K562 (cell line): ENCODE measurements around the gene SLC9A3. TPM values are rescaled to one million over a fixed set of nuclear protein-coding genes. Genes with fewer than 3 reads are reported as not detected.

Source experiments
- ATAC-seq: fragments of 200-7000 bp; cut with Tn5 transposase; 3 replicates; pipeline ENCODE4 v1.9.1; 2020; ENCODE audit warnings: moderate library complexity
- BruUV-seq: library from RNA; stranded (reverse); fragments of 400-500 nt; replicated peaks from 2 replicates; lab custom pipeline; 2021; lab: Mats Ljungman, UMichigan
- CTCF ChIA-PET: fragments of 300-600 bp; formaldehyde crosslinking; extraction: SDS; loops from one replicate; lab custom pipeline; 2021; ENCODE audit warnings: low intra/inter-chr PET ratio; lab: Yijun Ruan, JAX
- POLR2A ChIA-PET: fragments of 300-600, 350-650 bp; sonication (Branson Sonifier 250); formaldehyde crosslinking; extraction: SDS; loops from one replicate; lab custom pipeline; 2021; ENCODE audit warnings: antibody characterized with exemption, inconsistent platforms; lab: Yijun Ruan, JAX
- DNase-seq, 4 experiments: peaks; one replicate each; pipeline versions ENCODE4 v3.0.0 to v3.0.0-alpha.2; 2011 to 2018; ENCODE audit warnings: low spot score in 3 of 4, mixed read lengths in 3 of 4; ENCODE audit errors: extremely low read depth in 1 of 4
- FAIRE-seq: peaks from 2 replicates; lab custom pipeline; 2011; peaks lifted over from hg19 to GRCh38; lab: Jason Lieb, UNC
- H2AFZ ChIP-seq: 2 replicates; pipeline ENCODE4 v1.6.0; 2011; ENCODE audit warnings: low read depth, low read length, control low read depth, inconsistent platforms
- H3K27ac ChIP-seq: fragments of 200-600 bp; 3 replicates; pipeline ENCODE4 v1.8.0; 2011; ENCODE audit warnings: low read depth, mild to moderate bottlenecking, control low read depth, inconsistent platforms, low read length, moderate library complexity, mixed read lengths; ENCODE audit errors: extremely low read depth
- H3K27me3 ChIP-seq, 2 experiments: fragments of 300-600 bp in 1 of 2; 2 replicates in 1 of 2; 3 replicates in 1 of 2; pipeline versions ENCODE4 v1.6.0 to v1.8.0; 2011; ENCODE audit warnings: inconsistent platforms in 2 of 2, low read length in 2 of 2, mild to moderate bottlenecking in 1 of 2, mixed read lengths in 1 of 2, moderate library complexity in 1 of 2; ENCODE audit not compliant: control insufficient read depth in 2 of 2, insufficient read depth in 2 of 2
- H3K36me3 ChIP-seq: fragments of 300-600 bp; 3 replicates; pipeline ENCODE4 v1.8.0; 2011; ENCODE audit warnings: mild to moderate bottlenecking, low read length, inconsistent platforms; ENCODE audit not compliant: control insufficient read depth, insufficient read depth
- H3K4me1 ChIP-seq, 2 experiments: fragments of 200-600 bp in 1 of 2; replicated peaks in 1 of 2; 2 replicates in 1 of 2; 3 replicates in 1 of 2; pipeline versions ENCODE4 v1.5.1 to v1.8.0; 2011; ENCODE audit warnings: inconsistent platforms in 2 of 2, low read length in 2 of 2, mild to moderate bottlenecking in 1 of 2, mixed read lengths in 1 of 2, moderate library complexity in 1 of 2; ENCODE audit not compliant: control insufficient read depth in 2 of 2, insufficient read depth in 2 of 2
- H3K4me2 ChIP-seq: 2 replicates; pipeline ENCODE4 v1.6.1; 2011; ENCODE audit warnings: low read length, control low read depth, inconsistent platforms, mixed read lengths; ENCODE audit not compliant: insufficient read depth
- H3K4me3 ChIP-seq: fragments of 200-600 bp; sonication (generic), shearing (Covaris generic); 2 replicates; pipeline ENCODE4 v1.5.1; 2016; ENCODE audit warnings: control low read depth, inconsistent platforms
- H3K79me2 ChIP-seq: fragments of 200-600 bp; 3 replicates; pipeline ENCODE4 v1.8.0; 2011; ENCODE audit warnings: low read length, inconsistent platforms; ENCODE audit not compliant: control insufficient read depth, insufficient read depth
- H3K9ac ChIP-seq, 2 experiments: 2 replicates each; pipeline versions ENCODE4 v1.6.0 to v1.6.1; 2011; ENCODE audit warnings: low read depth in 2 of 2, low read length in 2 of 2, control low read depth in 1 of 2, inconsistent platforms in 1 of 2, mild to moderate bottlenecking in 1 of 2, mixed read lengths in 1 of 2; ENCODE audit not compliant: insufficient read depth in 1 of 2
- H3K9me1 ChIP-seq: one replicate; pipeline ENCODE4 v1.6.0; 2011; ENCODE audit warnings: inconsistent platforms, mild to moderate bottlenecking, low read length, moderate library complexity; ENCODE audit not compliant: control insufficient read depth, insufficient read depth
- H3K9me3 ChIP-seq: replicated peaks from 2 replicates; pipeline ENCODE4 v1.5.1; 2011; ENCODE audit warnings: low read depth, low read length, inconsistent platforms; ENCODE audit not compliant: control insufficient read depth, insufficient read depth
- H4K20me1 ChIP-seq: replicated peaks from 2 replicates; pipeline ENCODE4 v1.6.1; 2011; ENCODE audit warnings: low read length, inconsistent platforms, mixed read lengths; ENCODE audit not compliant: control insufficient read depth, insufficient read depth
- BDP1 ChIP-seq: IDR thresholded peaks from 3 replicates; pipeline ENCODE4 v1.6.1; 2011; ENCODE audit not compliant: insufficient read length, insufficient read depth
- CHD2 ChIP-seq: IDR thresholded peaks from 2 replicates; pipeline ENCODE4 v1.6.1; 2011; ENCODE audit warnings: low read depth, low read length
- FOXP1 ChIP-seq: sonication (generic); formaldehyde crosslinking; IDR thresholded peaks from 2 replicates; pipeline ENCODE4 v1.8.0; 2022; ENCODE audit warnings: mild to moderate bottlenecking, missing genetic modification reagents
- MYBL2 ChIP-seq, 2 experiments: fragments of 450-650 bp in 1 of 2; sonication (generic) in 1 of 2; formaldehyde crosslinking in 1 of 2; IDR thresholded peaks; 2 replicates each; pipeline versions ENCODE4 v1.6.1 to v1.8.1; 2017 to 2022; ENCODE audit warnings: borderline replicate concordance in 1 of 2, inconsistent platforms in 1 of 2, low read depth in 1 of 2, mild to moderate bottlenecking in 1 of 2, missing genetic modification reagents in 1 of 2, moderate library complexity in 1 of 2
- NCOA2 ChIP-seq, 2 experiments: fragments of 450-650 bp; IDR thresholded peaks; 2 replicates each; pipeline ENCODE4 v1.6.1; 2018; ENCODE audit warnings: mild to moderate bottlenecking in 2 of 2, moderate library complexity in 1 of 2; ENCODE audit not compliant: partially characterized antibody in 2 of 2
- RBM34 ChIP-seq: fragments of 200-400 bp; formaldehyde crosslinking; IDR thresholded peaks from 2 replicates; pipeline ENCODE4 v1.6.1; 2018; ENCODE audit warnings: low read length, borderline replicate concordance; ENCODE audit not compliant: insufficient read depth
- TBP ChIP-seq: optimal IDR thresholded peaks from 2 replicates; pipeline ENCODE3; 2011; ENCODE audit warnings: low read depth, low read length, improper control_type of control experiment
- TSC22D4 ChIP-seq: fragments of 450-650 bp; IDR thresholded peaks from 2 replicates; pipeline ENCODE4 v1.6.1; 2016; ENCODE audit warnings: missing genetic modification characterization, missing biosample characterization, control low read depth
- ZBTB8A ChIP-seq: fragments of 450-650 bp; IDR thresholded peaks from 2 replicates; pipeline ENCODE4 v1.6.1; 2018; ENCODE audit warnings: mild to moderate bottlenecking, moderate library complexity; ENCODE audit not compliant: partially characterized antibody
- ZNF3 ChIP-seq: fragments of 250-450 bp; sonication (Bioruptor Pico); IDR thresholded peaks from 2 replicates; pipeline ENCODE4 v1.5.0; 2021; ENCODE audit warnings: mild to moderate bottlenecking, moderate library complexity
- WGBS: fragments of 100-300 bp; shearing (Covaris generic); methylation state at CpG from one replicate; pipeline ENCODE4 v1.1.6; 2016; ENCODE audit warnings: low coverage, mixed read lengths; ENCODE audit not compliant: insufficient coverage; ENCODE audit errors: missing lambda C conversion rate; 5-methylcytosine and 5-hydroxymethylcytosine counted together
- in situ Hi-C: fragments of 300-500 bp; cut with MboI; formaldehyde crosslinking; loops from 4 replicates; pipeline ENCODE4 v1.15.0; 2018; ENCODE audit warnings: inconsistent platforms, mixed read lengths
- intact Hi-C: fragments of 100-400 bp; cut with micrococcal nuclease; formaldehyde crosslinking; loops from 2 replicates; pipeline ENCODE4 v1.14.2; 2022
- polyA plus RNA-seq, 8 experiments: library from polyadenylated mRNA; depleted of rRNA in 4 of 8; stranded (reverse) in 5 of 8; unstranded in 3 of 8; fragments of >200 nt; fragmentation: Nextera tagmentation in 2 of 8; fragmentation: Illumina TruSeq in 1 of 8; extraction: Ambion mirVana in 2 of 8; extraction: Trizol in 1 of 8; gene quantifications; 2 replicates each; pipeline versions ENCODE4 v1.2.1 to v1.2.3, GENCODE V29; 2011 to 2014; ENCODE audit warnings: inconsistent platforms in 1 of 8, missing spikeins in 1 of 8
- total RNA-seq, 7 experiments: library from RNA; depleted of rRNA in 6 of 7; stranded (reverse); fragments of >200 nt in 6 of 7; fragmentation: Illumina TruSeq in 2 of 7; extraction: Trizol in 2 of 7; gene quantifications; 2 replicates each; pipeline versions ENCODE4 v1.2.1 to v1.2.3, GENCODE V29; 2011 to 2021; ENCODE audit warnings: low replicate concordance in 1 of 7

The SLC9A3 gene
- total and polyA plus RNA-seq, 9 of the 15 experiments (the other 6 are each of a cell fraction or from before 2014, with no cell fraction given) = 1.5 to 5.8 (median 3.7) TPM; not detected in 2

DNA sequence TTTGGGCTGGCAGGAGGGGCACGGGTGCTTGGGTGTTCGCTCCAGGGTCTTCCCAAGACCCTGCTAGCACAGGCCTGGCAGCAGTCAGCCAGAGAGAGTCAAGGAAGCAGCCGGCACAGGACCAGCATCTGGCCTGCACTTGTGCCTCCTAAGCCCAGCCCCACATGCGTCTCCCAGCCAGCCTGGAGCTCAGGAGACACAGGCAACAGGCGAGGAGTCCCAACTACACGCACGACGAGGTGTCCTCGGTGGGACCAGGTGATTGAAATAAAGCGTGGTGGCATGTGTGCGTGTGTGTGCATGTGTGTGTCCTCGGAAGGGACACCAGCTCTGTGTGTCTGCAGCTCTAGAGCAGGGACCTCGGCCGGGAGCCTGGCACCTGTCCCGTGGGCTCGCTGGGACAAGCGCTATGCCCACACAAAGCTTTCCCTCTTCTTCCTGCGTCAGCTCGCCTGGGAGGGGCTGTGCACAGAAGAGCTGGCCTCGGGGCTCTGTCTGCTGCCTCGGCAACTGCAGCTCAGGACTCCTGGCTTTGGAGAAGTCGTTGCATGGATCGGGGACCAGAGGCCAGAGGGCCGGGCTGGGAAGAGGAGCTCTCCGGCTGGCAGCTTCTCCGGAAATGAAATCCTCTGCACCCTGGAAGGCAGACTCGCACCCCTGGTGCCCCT, 14.7 kb upstream of the SLC9A3 start:
- Histone ChIP-seq H3K9ac (no peak overlapping the region; a peak in 1 of 4 replicates), H3K9me1 (no peaks in the 10 kb centered on the region), H3K4me1 (peaks cover 0 to 70% of the 10 kb centered on the region in 2 experiments; a peak in 2 of 5 replicates), H3K36me3 (no peaks in the 10 kb centered on the region), H3K27ac (no peak overlapping the region)
- no peak for FAIRE-seq
- BruUV-seq = no TSS peak
- POLR2A ChIA-PET = interaction anchor here (0.5 to 2.7 kb wide), 3 partner anchors 9 to 324 kb away, joined by 3 to 14 read pairs (median 3); no protein-coding TSS in a partner anchor
- intact Hi-C loops = no loop called here
- TF ChIP-seq TBP (no peak), TSC22D4 (tag) (no peak), MYBL2 (IDR thresholded peaks at IDR 0.05; ENCODE audit: low read depth) (no peak), MYBL2 (CRISPR knock-in tag; IDR thresholded peaks at IDR 0.05; ENCODE audit: borderline replicate concordance) (no peak), FOXP1 (CRISPR knock-in tag) (no peak), CHD2 (no peak), NCOA2 (IDR thresholded peaks at IDR 0.05; ENCODE audit: partially characterized antibody in 2 of 2) (no peak), BDP1 (no peak), ZBTB8A (no peak), ZNF3 (CRISPR knock-in tag) (no peak), RBM34 (no peak)
- TF ChIP-seq, all 486 proteins: peak for 0
- Histone ChIP-seq H3K27me3 (peaks cover 50 to 80% of the 10 kb centered on the region in 2 experiments), H3K4me3 (no peak overlapping the region), H2AFZ (no peak overlapping the region), H4K20me1 (peaks cover 31% of the 10 kb centered on the region), H3K79me2 (no peaks in the 10 kb centered on the region), H3K4me2 (no peak overlapping the region), H3K9me3 (no peaks in the 10 kb centered on the region)
- CTCF ChIA-PET = no interaction called here
- in situ Hi-C loops = no loop called here
- no peak for ATAC-seq
- DNase-seq = no peak
- 3% methylated on average over 27 of the region's 27 CpGs for WGBS
